T-helper 2 cell (primary cell): ENCODE measurements around the gene RESP18.
A peak's percentile ranks its signal among the peaks of the same experiment; 100 is the strongest.
"Not testable (repeated sequence)": the region's sequence is repeated elsewhere in the genome, so short reads cannot be mapped to it uniquely, and the experiment has no call there.

Source experiments
- DNase-seq, 5 experiments: peaks; one replicate each; pipeline versions ENCODE4 v3.0.0 to v3.0.0-alpha.2; 2012 to 2022

The RESP18 gene

DNA sequence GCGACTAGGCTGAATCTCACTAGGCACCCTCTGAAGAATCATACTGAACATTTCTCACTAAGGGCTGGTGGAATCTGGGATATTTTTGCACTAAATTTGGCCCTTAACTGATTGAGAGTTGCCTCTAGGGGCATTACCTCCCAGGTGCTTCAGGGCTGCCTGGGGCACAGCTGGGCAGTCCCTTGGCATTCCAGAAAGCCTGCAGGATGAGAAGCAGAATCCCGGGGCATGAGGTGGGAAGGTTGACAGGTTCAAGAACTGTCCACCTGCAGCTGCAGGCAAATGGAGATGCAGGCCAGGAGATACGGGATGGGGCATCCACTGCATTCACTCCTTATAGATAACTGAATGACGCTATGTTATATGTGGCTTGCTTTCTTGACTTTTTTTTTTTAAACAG lies 7.4 kb downstream of the RESP18 start:
- no peak for DNase-seq

DNA sequence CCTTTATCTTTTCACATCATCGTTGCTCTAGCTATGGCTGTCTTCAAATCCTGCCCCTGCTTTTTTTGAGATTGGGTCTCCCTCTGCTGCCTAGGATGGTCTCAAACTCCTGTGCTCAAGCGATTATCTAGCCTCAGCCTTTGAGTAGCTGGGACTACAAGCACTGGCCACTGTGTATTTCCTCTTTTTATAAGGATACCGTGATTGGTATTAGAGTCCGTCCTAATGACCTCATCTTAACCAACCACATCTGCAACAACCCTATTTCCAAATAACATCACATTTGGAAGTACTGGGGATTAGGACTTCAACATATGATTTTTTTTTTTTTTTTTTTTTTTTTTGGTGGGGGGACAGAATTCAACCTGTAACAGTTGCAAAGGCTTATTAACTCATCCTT lies 9.1 kb downstream of the RESP18 start:
- no peak for DNase-seq

DNA sequence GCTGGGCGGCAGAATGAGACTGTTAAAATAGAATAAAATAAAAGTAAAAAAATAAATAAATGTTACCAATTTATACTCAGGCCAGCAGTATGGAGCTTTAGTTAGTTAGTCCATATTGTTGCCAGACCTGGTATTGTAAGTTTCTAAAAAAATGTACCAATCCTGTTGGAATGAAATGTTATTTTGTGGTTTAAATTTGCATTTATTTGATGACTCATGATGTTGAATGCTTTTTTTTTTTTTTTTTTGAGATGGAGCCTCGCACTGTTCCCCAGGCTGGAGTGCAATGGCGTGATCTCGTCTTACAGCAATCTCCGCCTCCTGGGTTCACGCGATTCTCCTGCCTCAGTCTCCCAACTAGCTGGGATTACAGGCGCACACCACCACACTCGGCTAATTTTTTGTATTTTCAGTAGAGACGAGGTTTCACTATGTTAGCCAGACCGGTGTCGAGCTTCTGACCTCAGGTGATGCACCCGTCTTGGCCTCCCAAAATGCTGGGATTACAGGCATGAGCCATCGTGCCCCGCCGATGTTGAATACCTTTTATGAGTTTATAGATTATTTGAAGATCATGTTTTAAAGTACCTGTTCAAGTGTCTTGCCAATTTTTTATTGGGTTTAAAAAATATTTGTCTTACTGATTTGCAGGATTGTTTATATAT lies 17.6 kb downstream of the RESP18 start:
- no peak for DNase-seq

DNA sequence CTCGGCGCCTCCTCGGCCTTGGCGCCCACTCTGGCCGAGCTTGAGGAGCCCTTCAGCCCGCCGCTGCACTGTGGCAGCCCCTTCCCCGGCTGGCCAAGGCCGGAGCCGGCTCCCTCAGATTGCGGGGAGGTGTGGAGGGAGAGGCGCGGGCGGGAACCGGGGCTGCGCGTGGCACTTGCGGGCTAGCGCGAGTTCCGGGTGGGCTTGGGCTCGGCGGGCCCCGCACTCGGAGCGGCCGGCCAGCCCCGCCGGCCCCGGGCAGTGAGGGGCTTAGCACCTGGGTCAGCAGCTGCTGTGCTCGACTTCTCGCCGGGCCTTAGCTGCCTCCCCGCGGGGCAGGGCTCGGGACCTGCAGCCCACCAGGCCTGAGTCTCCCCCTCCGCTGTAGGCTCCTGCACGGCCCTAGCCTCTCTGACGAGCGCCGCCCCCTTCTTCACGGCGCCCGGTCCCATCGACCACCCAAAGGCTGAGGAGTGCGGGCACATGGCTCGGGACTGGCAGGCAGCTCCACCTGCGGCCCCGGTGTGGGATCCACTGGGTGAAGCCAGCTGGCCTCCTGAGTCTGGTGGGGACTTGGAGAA lies 19.8 kb downstream of the RESP18 start:
- DNase-seq, result not testable (repeated sequence)

DNA sequence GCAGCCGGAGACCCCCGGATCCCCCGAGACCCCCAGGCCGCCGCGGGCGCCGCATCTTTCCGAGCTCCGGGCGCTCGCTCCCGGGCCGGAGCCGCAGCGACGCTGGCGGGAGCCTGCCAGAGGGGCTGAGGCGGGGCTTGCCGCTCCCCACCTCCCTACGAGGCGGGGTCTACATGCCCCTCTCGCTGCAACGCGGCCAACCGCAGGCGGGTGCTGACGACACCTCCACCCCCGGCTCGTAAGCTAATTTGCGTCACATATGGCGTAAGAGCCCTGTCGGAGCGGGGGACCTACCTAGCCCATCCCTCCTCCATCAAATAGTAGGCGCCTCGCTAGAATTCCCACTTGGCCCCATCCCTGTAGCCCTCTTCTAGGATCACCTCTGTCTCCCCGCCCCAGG lies 23.3 kb downstream of the RESP18 start, which contains the start of gene PTPRN:
Gene PTPRN, minus strand, starts transcription at position 124 of the 400 bp plus-strand sequence. Its CDS starts 69 bp downstream, at position 55.
- peak in 1 of 5 experiments; percentile 13 for DNase-seq

DNA sequence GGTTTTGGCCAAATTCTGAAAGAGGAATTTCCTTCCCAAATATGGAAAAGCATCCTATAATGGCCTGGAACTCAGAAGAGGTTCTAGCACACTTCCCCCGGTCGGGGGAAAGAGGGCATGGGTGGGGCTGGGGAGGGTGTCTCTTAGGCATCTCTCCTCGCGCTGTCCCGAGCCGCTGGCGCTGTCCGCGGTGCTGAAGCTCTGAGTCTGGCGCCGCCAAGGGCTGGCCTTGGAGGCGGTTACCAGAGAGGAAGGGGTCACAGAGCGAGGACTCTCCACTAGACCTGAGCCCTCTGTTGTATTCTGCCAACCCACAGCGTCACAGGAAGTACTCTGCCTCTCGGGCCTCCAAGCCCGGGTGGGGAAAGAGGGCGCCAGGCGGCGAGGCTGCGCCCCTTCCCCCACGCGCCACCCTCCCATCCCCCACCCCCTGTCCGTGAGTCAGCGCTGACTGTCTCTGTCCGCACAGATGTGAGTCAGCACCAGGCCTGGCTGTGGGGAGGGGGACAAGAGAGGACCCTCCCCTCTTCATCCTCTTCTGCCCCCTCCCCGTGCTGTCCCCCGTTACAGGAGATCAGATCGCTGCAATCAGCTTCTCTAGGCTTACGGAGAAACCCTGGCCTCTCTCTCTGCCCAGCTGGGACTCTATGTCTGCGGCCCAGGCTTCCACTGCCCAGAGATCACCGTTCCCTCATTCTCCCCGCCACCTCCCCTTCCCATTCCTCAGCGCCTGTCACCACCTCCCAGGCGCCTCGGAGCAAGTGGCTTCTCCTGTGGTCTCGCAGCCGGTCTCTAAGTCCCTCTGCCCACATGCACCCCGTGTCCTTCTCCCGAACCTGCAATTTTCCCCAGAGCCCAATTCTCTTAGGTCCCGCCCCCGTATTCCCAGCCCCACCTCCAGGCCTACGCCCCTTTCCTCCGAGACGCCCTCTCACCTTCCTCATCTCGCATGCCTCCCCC lies 24.1 kb downstream of the RESP18 start:
- peak; percentile 26 to 59 (median 46) for DNase-seq

DNA sequence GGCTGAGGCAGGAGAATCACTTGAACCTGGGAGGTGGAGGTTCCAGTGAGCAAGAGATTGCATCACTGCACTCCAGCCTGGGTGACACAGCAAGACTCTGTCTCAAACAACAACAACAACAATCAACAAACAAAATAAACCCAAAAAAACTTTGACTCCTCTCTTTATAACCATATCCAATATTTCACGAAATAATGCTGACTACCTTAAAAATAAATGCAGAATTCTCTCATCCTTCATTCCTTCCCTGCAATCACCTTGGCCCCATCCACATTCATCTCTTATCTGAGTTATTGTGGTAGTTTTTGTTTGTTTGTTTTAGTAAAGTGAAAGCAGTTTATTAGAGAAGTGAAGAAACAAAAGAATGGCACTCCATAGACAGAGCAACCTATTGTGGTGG lies 26.5 kb downstream of the RESP18 start:
- no peak for DNase-seq

DNA sequence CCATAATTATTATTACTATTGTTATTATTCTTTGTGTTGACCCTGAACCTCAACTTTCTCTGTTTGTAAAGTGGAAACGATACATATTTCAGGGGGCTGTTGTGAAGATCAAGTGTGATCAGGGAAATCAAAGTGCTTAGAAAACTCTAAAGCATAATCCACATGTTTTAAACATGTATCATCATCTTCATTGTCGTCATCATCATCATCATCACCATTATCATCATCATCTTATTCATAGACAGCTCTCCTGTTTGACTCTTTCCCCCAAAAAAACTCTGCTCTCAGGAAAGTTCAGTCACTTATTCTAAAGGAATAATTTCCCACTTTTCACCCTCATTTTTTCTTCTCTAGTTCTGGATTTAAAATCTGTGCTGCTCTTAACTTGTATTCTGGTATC lies 28.3 kb downstream of the RESP18 start:
- DNase-seq, result no peak

DNA sequence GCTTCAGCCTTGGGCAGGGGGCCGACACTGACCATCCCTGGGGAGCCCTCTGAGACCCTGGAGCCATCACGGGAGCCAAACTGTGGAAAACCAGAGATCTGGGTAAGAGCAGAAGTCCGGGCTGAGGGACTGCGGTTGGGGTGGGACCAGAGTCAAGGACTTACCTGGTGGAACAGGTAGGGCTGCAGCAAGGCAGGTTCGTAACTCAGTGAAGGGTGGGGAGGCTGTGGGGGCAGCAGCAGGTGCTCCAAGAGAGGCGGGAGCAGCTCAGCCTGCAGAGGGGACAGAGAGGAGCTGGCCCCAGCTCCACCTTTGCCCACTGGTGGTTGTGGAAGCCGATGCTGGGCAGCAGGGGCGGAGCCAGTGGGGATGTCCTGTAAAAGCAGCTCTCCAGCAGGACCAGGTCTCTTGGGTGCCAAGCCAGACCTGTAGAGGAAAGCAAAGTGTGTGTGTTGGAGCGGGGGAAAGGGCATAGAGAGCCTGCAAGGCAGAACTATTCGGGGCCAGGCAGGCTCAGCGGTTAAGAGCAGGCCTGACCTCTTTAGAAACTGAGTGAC lies 30.1 kb downstream of the RESP18 start:
- DNase-seq, result no peak

DNA sequence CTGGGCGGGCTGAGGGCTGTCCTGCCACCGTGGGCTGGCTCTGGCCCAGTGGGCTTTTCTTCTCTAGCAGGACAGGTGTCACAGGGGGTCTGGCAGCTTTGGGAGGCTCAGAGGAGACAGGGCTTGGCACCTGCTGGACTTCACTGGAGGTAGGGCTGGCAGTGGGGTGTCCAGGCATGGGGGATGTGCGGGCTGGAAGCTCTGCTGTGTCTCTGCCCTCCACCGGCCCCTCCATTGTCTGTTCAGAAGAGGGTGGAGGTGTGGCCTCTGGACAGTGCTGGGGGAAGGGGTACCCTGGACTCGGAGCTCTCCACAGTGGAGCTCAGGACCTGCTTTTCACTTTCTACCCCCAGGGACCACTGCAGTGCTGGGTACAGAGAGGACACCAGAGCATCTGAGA lies 32.5 kb downstream of the RESP18 start:
- DNase-seq, result no peak

DNA sequence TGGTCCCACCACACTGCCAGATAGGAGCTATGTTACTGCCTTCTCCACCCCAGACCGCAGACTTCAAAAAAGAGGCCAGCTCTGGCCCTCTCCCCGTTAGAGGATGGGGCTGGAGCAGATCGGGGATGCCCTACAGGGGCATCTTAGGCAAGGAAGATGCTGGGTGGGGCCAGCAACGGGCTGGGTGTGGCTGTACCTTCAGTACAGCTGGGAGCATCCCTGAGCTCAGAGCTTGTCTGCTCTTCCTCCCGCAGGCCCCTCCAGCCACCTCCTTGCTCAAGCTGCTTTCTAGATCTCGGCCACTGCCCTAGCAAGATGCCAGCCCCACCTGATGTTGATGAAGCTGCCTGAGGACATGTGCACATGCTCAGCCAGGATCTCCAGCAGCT lies 33.2 kb downstream of the RESP18 start:
- DNase-seq, result no peak

DNA sequence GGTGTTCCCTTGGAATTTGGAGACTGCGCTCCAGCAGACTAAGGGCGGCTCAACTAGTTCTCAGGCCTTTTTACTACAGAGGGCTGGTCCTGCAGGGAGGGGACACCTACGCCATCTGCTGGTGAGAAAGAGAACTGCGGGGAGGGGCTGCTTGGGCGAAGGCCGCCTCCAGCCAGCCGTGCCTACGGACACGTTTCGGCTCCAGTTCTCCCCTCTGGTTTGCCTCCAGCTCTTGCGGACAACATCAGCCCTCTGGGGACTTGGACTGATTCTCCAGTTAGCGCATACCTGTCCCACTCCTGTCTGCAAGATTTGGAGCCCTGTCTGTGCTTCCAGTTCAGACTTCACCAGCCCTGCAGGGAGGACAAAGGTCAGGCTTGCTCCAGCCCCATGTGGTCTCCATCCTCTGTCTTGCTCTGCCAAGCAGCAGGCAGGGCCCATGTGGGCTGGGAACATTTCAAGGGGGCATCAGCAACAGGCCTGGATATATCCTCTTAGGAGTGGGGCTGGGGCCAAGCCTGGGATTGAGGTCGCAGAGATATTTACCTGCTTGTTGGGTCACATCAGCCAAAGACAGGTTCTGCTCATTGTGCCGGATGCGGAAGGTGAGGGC lies 33.7 kb downstream of the RESP18 start:
- DNase-seq, result peak; percentile 64 to 91 (median 76)

DNA sequence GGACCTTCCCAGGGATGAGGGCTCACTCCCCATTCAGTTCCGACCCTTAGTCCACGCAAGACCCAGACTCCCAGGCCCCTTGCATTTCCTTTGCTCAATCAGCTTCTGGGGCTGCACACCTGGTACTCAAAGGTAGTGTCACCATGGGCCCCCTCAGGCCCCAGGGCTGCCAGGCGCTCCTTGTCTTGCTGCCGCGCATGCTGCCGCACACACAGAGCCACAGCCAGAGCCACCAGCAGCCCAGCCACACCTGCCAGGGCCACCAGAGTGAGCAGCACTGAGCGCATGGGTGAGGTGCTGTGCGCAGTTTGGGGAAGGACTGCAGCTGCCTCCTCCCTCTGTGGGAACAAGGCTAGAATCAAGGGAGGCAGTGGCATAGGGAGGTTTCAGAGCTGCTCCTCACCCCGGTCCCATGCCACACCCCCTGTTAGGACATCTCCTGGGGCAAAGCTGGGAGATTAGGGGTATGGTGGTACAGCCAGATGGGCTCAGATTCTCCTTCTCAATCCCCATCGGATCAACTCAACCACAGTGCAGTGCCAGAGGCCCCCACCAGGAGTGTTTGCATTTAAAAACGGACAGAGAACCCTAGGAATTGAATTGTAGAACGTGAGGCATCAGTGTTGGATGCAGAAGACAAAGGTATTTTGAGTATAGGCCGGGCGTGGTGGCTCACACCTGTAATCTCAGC lies 34.6 kb downstream of the RESP18 start:
- DNase-seq, result no peak

DNA sequence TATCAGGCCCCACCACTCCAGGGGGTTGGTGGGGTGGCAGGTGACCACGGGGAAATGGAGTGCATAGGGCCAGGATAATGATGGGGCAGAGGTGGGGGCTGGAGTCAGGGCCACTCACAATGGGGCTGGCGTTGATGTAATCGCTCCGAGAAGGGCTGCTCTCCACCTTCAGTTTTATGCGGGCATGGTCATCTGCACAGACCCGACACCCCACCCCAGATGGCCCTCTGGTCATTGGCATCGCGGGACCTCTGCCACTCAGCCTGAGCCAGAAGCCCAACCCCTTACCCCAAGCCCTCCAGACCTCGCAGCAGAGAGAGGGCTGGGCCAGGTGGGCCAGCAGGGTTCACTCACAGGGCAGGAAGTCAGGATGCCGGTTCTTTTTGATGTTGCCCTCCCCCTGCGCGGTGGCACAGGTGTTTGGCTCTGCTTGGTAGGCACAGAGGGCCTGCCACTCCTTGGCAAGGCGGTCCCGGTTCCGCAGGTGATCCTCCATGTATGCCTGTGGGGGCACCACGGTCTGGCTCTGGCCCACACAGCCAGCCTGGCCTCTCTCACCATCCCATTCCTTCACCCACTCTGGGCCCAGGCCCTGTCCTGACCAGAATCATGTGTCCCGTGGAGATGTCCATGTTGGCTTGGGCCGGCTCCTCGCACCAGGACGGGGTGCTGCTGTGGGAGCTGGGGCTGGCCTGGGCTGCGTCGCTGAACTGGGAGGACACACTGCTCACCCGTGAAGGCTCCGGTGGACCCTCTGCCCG lies 35.7 kb downstream of the RESP18 start:
- no peak for DNase-seq

DNA sequence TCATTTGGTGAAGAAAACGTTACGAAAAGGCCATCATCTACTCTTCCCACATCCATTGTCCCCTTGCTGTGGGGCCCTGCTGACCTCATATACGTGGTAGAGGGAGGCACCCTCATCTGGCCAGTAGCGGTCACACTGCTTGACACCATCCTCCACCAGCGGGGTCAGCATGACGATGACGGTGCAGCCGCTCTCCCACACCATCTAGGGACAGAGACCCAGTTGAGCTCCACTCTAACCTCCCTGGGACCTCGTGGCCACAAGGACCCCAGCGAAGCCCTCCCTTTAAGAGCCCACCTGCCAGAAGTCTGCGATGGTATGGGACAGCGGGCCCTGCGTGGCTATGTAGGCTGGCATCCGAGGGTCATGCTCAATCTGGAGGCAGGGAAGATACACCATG lies 36.4 kb downstream of the RESP18 start:
- no peak for DNase-seq

DNA sequence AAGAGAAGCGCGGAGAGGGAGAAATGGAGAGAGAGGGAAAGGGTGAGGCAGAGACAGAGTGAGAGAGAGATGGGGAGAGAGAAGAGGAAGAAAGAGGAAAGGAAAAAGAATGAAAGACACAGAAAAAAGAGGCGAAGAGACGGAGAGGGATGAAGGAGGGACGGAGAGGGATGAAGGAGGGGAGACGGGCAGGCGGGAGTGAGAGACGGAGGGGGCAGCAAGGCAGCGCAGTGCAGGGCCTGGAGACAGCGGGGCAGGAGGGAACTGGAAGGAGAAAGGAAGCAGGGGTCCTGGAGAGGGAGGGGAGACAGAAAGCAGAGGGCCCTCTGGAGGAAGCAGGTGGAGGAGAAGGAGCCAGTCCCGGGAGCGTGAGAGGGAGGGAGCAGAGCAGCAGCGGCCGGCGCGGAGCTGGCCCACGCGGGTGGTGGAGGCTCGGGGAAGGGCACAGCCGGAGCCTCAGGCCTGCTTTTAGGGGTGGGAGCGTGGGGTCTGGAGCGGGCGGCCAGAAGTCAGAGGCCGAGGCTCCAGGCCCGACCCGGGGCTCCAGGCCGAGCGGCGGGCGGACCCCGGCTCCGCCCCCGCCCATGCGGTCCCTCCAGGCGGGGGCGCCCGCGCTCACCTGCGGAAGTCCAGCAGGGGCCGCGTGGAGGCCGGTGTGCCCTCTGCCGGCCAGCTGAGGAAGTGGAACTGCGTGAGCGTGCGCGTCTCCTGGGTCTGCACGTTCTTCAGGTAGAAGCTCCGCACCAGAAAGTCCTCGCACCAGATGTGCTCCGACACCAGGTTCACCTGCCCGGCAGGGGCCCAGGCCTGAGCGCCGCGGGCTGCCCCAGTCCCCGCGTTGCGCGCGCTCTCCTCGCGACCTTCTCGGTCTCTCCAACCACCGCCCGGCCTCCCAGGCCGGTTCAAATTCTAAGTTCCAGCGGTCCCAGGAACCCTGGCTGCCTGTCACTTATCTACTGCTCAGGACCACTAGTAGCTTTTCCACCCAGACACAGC lies 37.9 kb downstream of the RESP18 start:
- DNase-seq, result peak; percentile 82 to 89 (median 84)

DNA sequence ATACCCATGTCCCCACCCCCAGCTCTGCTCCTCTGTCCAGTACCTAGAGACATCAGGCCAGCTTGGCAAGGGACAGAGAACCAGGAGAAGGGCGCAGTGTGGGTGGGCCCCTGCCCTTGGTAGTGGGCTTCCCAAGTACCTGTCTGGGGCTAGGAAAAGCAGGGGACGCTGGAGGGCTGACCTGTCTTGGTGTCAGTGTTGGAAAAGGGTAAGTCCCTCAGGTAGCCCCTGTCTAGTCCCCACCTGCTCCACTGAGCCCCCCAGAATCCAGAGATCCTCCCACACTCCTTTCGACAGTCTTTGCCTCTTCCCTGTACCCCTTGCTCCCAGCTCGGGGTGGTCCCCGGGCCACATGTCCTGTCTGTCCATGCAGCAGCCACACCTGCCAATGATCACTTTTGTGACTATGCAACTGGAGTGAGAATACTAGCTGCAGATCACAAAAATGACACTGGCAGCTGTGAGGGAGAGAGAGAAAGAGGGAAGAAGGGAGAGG lies 38.8 kb downstream of the RESP18 start:
- DNase-seq, result no peak

DNA sequence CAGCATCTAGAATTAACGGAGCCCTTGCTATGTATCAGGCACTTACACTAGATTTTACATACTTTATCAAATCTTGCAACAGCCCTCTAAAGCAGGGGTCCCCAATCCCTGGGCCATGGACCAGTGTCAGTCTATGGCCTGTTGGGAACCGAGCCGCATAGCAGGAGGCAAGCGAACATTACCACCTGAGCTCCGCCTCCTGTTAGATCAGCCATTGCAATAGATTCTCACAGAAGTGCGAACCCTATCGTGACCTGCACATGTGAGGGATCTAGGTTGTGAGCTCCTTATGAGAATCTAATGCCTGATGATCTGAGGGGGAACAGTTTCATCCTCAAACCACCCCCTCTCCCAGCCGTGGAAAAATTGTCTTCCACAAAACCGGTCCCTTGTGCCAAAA lies 39.9 kb downstream of the RESP18 start:
- no peak for DNase-seq

DNA sequence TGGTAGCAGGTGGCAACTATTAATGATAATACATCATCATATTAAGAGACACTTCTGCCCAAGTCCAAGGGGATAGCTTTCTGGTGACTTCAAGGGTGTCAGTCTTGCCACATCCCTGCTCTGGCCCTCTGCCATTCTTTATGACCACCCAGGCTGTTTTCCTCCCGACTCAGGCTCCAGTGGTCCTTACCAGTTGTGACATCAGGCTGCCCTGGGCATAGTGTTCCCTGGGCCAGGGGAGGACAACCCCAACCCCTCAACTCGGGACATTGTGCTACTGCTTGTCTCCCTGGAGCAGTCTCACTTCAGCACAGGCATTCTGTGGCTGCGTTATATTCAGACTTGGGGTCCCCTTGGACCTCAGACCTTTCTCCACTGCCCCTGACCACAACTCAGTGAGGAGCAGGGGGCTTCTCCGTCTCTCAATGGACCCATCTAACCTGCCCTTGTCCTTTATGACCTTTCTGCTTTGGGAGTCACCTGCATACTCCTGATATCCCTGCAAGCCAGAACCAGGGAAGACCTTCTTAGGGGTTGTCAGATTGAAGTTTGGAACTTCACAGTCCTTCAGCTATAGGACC lies 40.5 kb downstream of the RESP18 start:
- no peak for DNase-seq
